ENCODE measurements around the gene STXBP3. TPM values are rescaled to one million over a fixed set of nuclear protein-coding genes. Genes with fewer than 3 reads are reported as not detected.

The STXBP3 gene, protein sequence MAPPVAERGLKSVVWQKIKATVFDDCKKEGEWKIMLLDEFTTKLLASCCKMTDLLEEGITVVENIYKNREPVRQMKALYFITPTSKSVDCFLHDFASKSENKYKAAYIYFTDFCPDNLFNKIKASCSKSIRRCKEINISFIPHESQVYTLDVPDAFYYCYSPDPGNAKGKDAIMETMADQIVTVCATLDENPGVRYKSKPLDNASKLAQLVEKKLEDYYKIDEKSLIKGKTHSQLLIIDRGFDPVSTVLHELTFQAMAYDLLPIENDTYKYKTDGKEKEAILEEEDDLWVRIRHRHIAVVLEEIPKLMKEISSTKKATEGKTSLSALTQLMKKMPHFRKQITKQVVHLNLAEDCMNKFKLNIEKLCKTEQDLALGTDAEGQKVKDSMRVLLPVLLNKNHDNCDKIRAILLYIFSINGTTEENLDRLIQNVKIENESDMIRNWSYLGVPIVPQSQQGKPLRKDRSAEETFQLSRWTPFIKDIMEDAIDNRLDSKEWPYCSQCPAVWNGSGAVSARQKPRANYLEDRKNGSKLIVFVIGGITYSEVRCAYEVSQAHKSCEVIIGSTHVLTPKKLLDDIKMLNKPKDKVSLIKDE
- 43.1 and 62.0 TPM in 2 replicates for total RNA-seq

DNA sequence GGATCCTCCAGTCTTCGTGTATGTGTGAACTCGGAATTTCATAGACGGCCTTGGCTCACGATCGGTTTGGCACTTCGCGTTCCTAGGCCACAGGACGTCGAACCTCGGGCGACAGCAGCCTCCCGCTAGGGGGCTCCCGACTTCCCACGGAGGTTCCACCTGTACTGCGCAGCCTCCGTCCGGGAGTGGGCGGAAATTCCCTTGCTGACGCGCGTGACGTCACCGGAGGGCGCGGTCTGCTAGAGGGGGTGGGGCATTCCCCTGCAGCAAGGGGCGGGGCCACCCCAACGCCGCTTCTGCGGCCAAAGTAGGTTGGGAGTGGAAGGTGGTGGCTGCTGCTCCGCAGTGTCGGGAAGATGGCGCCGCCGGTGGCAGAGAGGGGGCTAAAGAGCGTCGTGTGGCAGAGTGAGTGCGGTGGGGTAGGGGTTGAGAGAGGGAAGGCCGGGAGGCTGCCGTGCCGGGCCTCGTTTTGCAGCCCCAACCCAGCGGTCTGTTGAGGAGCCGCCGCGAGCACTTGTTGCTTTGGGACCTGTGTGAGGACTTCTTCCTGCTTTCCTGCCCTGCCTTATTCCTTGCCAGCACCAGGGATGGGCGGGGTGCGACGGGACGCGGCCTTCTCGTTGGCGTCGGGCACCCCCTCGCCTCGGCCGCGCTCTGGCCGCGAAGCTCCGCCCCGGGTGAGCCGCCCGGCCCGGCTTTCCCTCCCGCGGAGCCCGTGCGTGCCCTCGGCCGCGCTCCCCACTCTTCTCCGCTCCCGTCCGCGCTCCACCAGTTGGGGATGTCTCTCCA lies at the start of gene STXBP3:
STXBP3 (plus strand) TSS at position 293 of the 789 bp plus-strand sequence; CDS start at position 357, 64 bp downstream.

DNA sequence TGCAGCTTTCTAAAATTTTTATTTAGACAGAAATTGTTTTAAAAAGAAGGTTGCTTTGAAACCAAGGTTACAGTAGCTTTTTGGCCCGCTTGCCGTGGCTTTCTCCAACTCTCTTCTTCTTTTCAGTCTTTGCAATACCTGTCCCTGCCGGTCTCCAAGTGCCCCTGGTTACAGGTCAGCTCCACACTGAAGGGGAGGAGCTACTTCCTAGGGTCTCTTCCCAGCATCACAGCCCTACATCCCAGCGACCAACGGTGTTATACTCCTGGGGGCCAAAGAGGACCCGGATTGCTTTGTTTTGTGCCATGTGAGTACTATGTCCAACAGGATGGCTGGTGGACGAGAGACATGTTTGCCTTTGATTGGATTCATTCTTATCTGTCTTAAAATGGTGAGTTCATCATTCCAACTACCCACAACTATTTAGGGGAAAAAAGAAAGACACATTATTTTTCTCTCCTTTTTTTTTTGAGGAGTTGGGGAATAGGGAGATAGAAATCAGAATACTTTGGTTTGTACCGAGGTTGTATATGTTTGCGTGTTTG lies 33.8 kb upstream of the STXBP3 start, which contains the start of gene FNDC7:
FNDC7 (plus strand) TSS at position 303 of the 545 bp plus-strand sequence; CDS start at position 329, 26 bp downstream.

DNA sequence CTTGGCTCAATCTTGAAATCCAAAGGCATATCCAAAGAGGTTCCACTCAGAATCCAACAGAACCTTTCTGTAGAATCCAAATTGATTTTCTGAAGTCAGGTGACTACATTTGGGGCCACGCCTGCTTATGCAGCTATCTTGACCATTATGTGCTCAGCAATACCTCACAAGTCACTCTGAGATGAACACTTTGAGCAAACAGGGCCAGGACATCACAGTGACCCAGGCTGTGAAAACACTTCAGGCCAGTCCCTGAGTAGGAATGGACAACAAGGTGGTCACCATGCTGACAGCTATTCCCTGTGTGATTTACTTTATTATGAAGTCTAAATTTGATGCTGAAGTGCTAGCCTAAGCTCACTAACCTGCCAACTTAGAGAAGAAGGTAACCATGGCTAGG lies 110.5 kb downstream of the STXBP3 start, which contains the start of gene AKNAD1:
AKNAD1 (minus strand) TSS at position 101 of the 400 bp plus-strand sequence. CDS start 4,430 bp downstream, outside the sequence.

Other genes starting within 250 kb of the STXBP3 start
- gene EEIG2, start 186.6 kb upstream of the STXBP3 start, total RNA-seq: 1.6 and 3.1 TPM in 2 replicates
- gene HENMT1, start 85.6 kb upstream of the STXBP3 start, total RNA-seq: 10.2 and 10.6 TPM in 2 replicates
- gene PRPF38B, start 54.4 kb upstream of the STXBP3 start, total RNA-seq: 13.3 and 19.2 TPM in 2 replicates
- gene FNDC7, start 33.8 kb upstream of the STXBP3 start, total RNA-seq: 0.11 TPM in 1 of 2 replicates, not detected in the other
- gene AKNAD1, start 110.4 kb downstream of the STXBP3 start, total RNA-seq: 3.5 and 5.1 TPM in 2 replicates
- 90.3 and 113 TPM in 2 replicates for gene GPSM2, start 130.3 kb downstream of the STXBP3 start, total RNA-seq
- gene CLCC1, start 216.8 kb downstream of the STXBP3 start, total RNA-seq: 11.1 and 14.5 TPM in 2 replicates